ENCODE measurements around the gene ATRN. TPM values are rescaled to one million over a fixed set of nuclear protein-coding genes. Genes with fewer than 3 reads are reported as not detected.

Gene ATRN
- total and polyA plus RNA-seq, 2 donors (not counting 3 experiments of a cell fraction or from before 2014, with no cell fraction given), result 32.3 to 33.1 TPM

DNA sequence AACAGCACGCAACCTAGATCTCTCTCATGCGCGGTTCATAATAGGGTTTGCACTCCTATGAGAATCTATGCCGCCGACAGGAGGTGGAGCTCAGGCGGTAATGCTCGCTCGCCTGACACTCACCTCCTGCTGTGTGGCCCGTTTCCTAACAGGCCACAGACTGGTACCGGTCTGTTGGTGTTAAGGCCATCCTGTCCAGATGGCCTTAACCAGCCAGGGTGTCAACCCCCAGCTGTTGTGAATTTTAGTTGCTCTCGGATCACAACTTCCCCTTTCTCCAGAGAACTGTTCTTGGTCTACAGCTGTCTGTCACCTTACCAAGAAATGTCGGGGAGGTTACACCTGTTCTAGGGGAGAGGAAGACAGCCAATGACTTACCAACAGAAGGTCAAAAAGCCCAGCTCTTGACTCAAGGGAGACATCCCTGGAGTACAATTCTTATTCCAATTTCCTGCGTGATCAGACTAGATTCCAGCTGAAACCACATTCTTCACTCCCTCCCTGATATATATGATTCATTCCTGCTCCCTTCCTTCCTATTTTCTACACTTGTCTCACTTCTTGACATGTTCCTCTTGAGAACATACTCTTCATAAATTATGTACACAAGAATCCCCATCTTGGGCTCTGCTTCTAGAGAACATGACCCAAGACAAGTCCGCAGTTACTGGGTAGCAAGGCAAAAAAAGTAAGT, 40.3 kb upstream of the ATRN start:
- FAIRE-seq, result no peak
- H3K4me3 ChIP-seq (replicated peaks in 1 of 3; ENCODE audit: insufficient read depth in 1 of 3, low read depth in 1 of 3, low read length in 3 of 3), result no peak overlapping the region
- no peaks in the 10 kb centered on the region for H3K9me1 ChIP-seq (replicated peaks; ENCODE audit: control insufficient read depth, extremely low read depth, insufficient read depth, low read length)
- no peaks in the 10 kb centered on the region for H3K4me1 ChIP-seq (ENCODE audit: control insufficient read depth, extremely low read depth, insufficient read depth, low read length)
- no peaks in the 10 kb centered on the region for H3K79me2 ChIP-seq (ENCODE audit: control insufficient read depth, insufficient read depth, low read length)
- no peak overlapping the region for H3K27ac ChIP-seq (ENCODE audit: insufficient read depth, low read depth, low read length)
- POLR2A ChIA-PET, result no interaction called here
- no TSS peak for BruUV-seq (replicated peaks)
- H3K9ac ChIP-seq (replicated peaks; ENCODE audit: extremely low read depth, insufficient read depth, low read length), result no peak overlapping the region
- intact Hi-C loops (cut with micrococcal nuclease) (no loop called here), dilution Hi-C loops (cut with MboI; ENCODE audit: extremely low pct_ligation_motif_present, low sequenced_read_pairs) (no loop called here)
- H2AFZ ChIP-seq (ENCODE audit: low read depth, low read length), result no peak overlapping the region
- no peaks in the 10 kb centered on the region for H3K36me3 ChIP-seq (ENCODE audit: control insufficient read depth in 2 of 2, extremely low read depth in 1 of 2, insufficient read depth in 2 of 2, low read length in 2 of 2)
- no peaks in the 10 kb centered on the region for H3K27me3 ChIP-seq (ENCODE audit: control insufficient read depth in 2 of 2, insufficient read depth in 2 of 2, low read length in 2 of 2)
- H3K4me2 ChIP-seq (ENCODE audit: insufficient read depth, low read length), result no peak overlapping the region
- no peak for DNase-seq (ENCODE audit: low read depth, low spot score)
- H3K9me3 ChIP-seq (replicated peaks; ENCODE audit: control insufficient read depth, insufficient read depth, low read length), result no peaks in the 10 kb centered on the region
- CTCF ChIA-PET, result no interaction called here
- no peaks in the 10 kb centered on the region for H4K20me1 ChIP-seq (replicated peaks; ENCODE audit: control insufficient read depth, extremely low read depth, insufficient read depth, low read length)
- TF ChIP-seq CTCF (IDR thresholded peaks at IDR 0.05; ENCODE audit: extremely low read depth in 1 of 2, insufficient read depth in 1 of 2, low read depth in 1 of 2, low read length in 2 of 2), result no peak
- no peak for TF ChIP-seq GATA2 (IDR thresholded peaks at IDR 0.05; ENCODE audit: insufficient read depth, insufficient read length, low read depth, low read length)
- TF ChIP-seq, protein P1, sequence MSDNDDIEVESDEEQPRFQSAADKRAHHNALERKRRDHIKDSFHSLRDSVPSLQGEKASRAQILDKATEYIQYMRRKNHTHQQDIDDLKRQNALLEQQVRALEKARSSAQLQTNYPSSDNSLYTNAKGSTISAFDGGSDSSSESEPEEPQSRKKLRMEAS (IDR thresholded peaks at IDR 0.05; ENCODE audit: insufficient read depth, insufficient read length), result no peak
- no peak for TF ChIP-seq EZH2 (IDR thresholded peaks at IDR 0.05; ENCODE audit: borderline replicate concordance, low read depth, low read length, severe bottlenecking)

- Histone ChIP-seq H3K27ac (ENCODE audit: insufficient read depth, low read depth, low read length) (no peak overlapping the region), H3K27me3 (ENCODE audit: control insufficient read depth in 2 of 2, insufficient read depth in 2 of 2, low read length in 2 of 2) (no peaks in the 10 kb centered on the region), H4K20me1 (replicated peaks; ENCODE audit: control insufficient read depth, extremely low read depth, insufficient read depth, low read length) (no peaks in the 10 kb centered on the region), H3K9ac (replicated peaks; ENCODE audit: extremely low read depth, insufficient read depth, low read length) (no peak overlapping the region), H3K9me1 (replicated peaks; ENCODE audit: control insufficient read depth, extremely low read depth, insufficient read depth, low read length) (no peaks in the 10 kb centered on the region), H3K36me3 (ENCODE audit: control insufficient read depth in 2 of 2, extremely low read depth in 1 of 2, insufficient read depth in 2 of 2, low read length in 2 of 2) (no peaks in the 10 kb centered on the region), H3K4me1 (ENCODE audit: control insufficient read depth, extremely low read depth, insufficient read depth, low read length) (no peaks in the 10 kb centered on the region), H3K79me2 (ENCODE audit: control insufficient read depth, insufficient read depth, low read length) (no peaks in the 10 kb centered on the region), H3K4me2 (ENCODE audit: insufficient read depth, low read length) (no peak overlapping the region), H3K9me3 (replicated peaks; ENCODE audit: control insufficient read depth, insufficient read depth, low read length) (no peaks in the 10 kb centered on the region), H2AFZ (ENCODE audit: low read depth, low read length) (no peak overlapping the region), H3K4me3 (replicated peaks in 1 of 3; ENCODE audit: insufficient read depth in 1 of 3, low read depth in 1 of 3, low read length in 3 of 3) (no peak overlapping the region)
- POLR2A ChIA-PET, result no interaction called here
- TF ChIP-seq GATA2 (IDR thresholded peaks at IDR 0.05; ENCODE audit: insufficient read depth, insufficient read length, low read depth, low read length) (no peak), POLR2AphosphoS5 (IDR thresholded peaks at IDR 0.05; ENCODE audit: insufficient read depth, low read depth, low read length) (no peak), FOS (IDR thresholded peaks at IDR 0.05; ENCODE audit: borderline replicate concordance, insufficient read depth, low read length) (no peak), JUN (IDR thresholded peaks at IDR 0.05; ENCODE audit: borderline replicate concordance, insufficient read depth, insufficient read length, low read depth) (no peak), EZH2 (IDR thresholded peaks at IDR 0.05; ENCODE audit: borderline replicate concordance, low read depth, low read length, severe bottlenecking) (no peak)
- dilution Hi-C loops (cut with MboI; ENCODE audit: extremely low pct_ligation_motif_present, low sequenced_read_pairs) (no loop called here), intact Hi-C loops (cut with micrococcal nuclease) (no loop called here)
- BruUV-seq (replicated peaks), result no TSS peak
- CTCF ChIA-PET, result no interaction called here
- DNase-seq (ENCODE audit: low read depth, low spot score), result no peak
- no peak for FAIRE-seq
Observed at GRCh38 chr20:3431109-3431508, 39.7 kb upstream of the ATRN start.
